Measurements from ENCODE around the gene CAMK1G.

The CAMK1G gene

GRCh38 chr1:209643285-209644020 lies 59.9 kb downstream of the CAMK1G start:
- no peak for DNase-seq

GRCh38 chr1:209645574-209646452 lies 62.3 kb downstream of the CAMK1G start:
- no peak for DNase-seq

GRCh38 chr1:209646558-209646957 lies 63.0 kb downstream of the CAMK1G start:
- no peak for DNase-seq

- DNase-seq = no peak
Observed at GRCh38 chr1:209647156-209647555, 63.6 kb downstream of the CAMK1G start.

GRCh38 chr1:209648346-209648745 lies 64.8 kb downstream of the CAMK1G start:
- no peak for DNase-seq

- DNase-seq = peak; percentile 52
Observed at GRCh38 chr1:209648931-209649776, 65.6 kb downstream of the CAMK1G start.

GRCh38 chr1:209650454-209650853 lies 66.9 kb downstream of the CAMK1G start:
- no peak for DNase-seq

GRCh38 chr1:209651138-209651587 lies 67.6 kb downstream of the CAMK1G start:
- peak; percentile 81 for DNase-seq

- DNase-seq = no peak
Observed at GRCh38 chr1:209652121-209652735, 68.7 kb downstream of the CAMK1G start, which contains the start of gene LAMB3. Gene LAMB3, minus strand, starts transcription at chr1:209652425. Its CDS starts 1,481 bp downstream, at chr1:209650944.

GRCh38 chr1:209652873-209653401 lies 69.4 kb downstream of the CAMK1G start:
- no peak for DNase-seq

GRCh38 chr1:209653915-209654351 lies 70.4 kb downstream of the CAMK1G start:
- DNase-seq = no peak

- no peak for DNase-seq
Observed at GRCh38 chr1:209655411-209656231, 72.1 kb downstream of the CAMK1G start.

GRCh38 chr1:209657140-209657879 lies 73.8 kb downstream of the CAMK1G start:
- DNase-seq = peak; percentile 87

- DNase-seq = no peak
Observed at GRCh38 chr1:209657918-209658317, 74.4 kb downstream of the CAMK1G start.

- peak; percentile 53 for DNase-seq
Observed at GRCh38 chr1:209659909-209660308, 76.4 kb downstream of the CAMK1G start.

GRCh38 chr1:209661071-209661470 lies 77.6 kb downstream of the CAMK1G start:
- DNase-seq = no peak

- no peak for DNase-seq
Observed at GRCh38 chr1:209662879-209663327, 79.4 kb downstream of the CAMK1G start.

Measured in CD4-positive, alpha-beta T cell treated with Interleukin-15 for 1 hour (primary cell).